Esophagus muscularis mucosa (tissue), 4 donors: Measurements from ENCODE around the gene MAT1A.

ENCODE experiments used
- CTCF ChIP-seq, 3 experiments: fragments of 200-600 bp in 2 of 3; fragments of 450-650 bp in 1 of 3; sonication (generic) in 2 of 3; IDR thresholded peaks; one replicate each; pipeline ENCODE4 v1.5.1; 2017 to 2019; ENCODE audit warnings: antibody characterized with exemption in 3 of 3, mild to moderate bottlenecking in 2 of 3, moderate library complexity in 1 of 3
- EP300 ChIP-seq: sonication (generic); formaldehyde crosslinking; IDR thresholded peaks from one replicate; pipeline ENCODE4 v1.6.1; 2017; ENCODE audit warnings: antibody characterized with exemption
- POLR2A ChIP-seq: fragments of 450-650 bp; IDR thresholded peaks from one replicate; pipeline ENCODE4 v1.6.1; 2017; ENCODE audit warnings: antibody characterized with exemption, moderate library complexity, mild to moderate bottlenecking, low read depth
- POLR2AphosphoS5 ChIP-seq, 2 donors: sonication (generic); formaldehyde crosslinking; IDR thresholded peaks; one replicate each; pipeline ENCODE4 v1.6.1; 2017; ENCODE audit warnings: antibody characterized with exemption in 2 of 2

- no peak for TF ChIP-seq CTCF (IDR thresholded peaks at IDR 0.05)
- no peak for TF ChIP-seq POLR2A
- no peak for TF ChIP-seq POLR2AphosphoS5 (IDR thresholded peaks at IDR 0.05)
- TF ChIP-seq EP300 = no peak
These were observed 9.2 kb downstream of the MAT1A start for GRCh38 chr10:80280071-80280800.
